Measurements from ENCODE around the gene PTGDR.
A peak's percentile ranks its signal among the peaks of the same experiment; 100 is the strongest.

The PTGDR gene

GRCh38 chr14:52312931-52313355 lies 45.4 kb downstream of the PTGDR start:
- peak overlapping the region; percentile 92 for H3K4me3 Mint-ChIP-seq
- H3K9me3 Mint-ChIP-seq, result no peaks in the 10 kb centered on the region
- H3K27me3 Mint-ChIP-seq, result peaks cover 37% of the 10 kb centered on the region
- peaks cover 85% of the 10 kb centered on the region for H3K4me1 Mint-ChIP-seq (ENCODE audit: low read depth)
- peaks cover 11% of the 10 kb centered on the region for H3K36me3 Mint-ChIP-seq (ENCODE audit: low read depth)
- peak overlapping the region; percentile 93 for H3K27ac Mint-ChIP-seq
- no peak for DNase-seq

- no peak for DNase-seq
- Mint-ChIP-seq H3K4me3 (peak overlapping the region; percentile 92), H3K9me3 (no peaks in the 10 kb centered on the region), H3K4me1 (ENCODE audit: low read depth) (peaks cover 84% of the 10 kb centered on the region), H3K27ac (peak overlapping the region; percentile 93), H3K27me3 (peaks cover 37% of the 10 kb centered on the region), H3K36me3 (ENCODE audit: low read depth) (peaks cover 13% of the 10 kb centered on the region)
Observed at GRCh38 chr14:52313462-52313861, 46.0 kb downstream of the PTGDR start.

GRCh38 chr14:52313903-52314594 lies 46.6 kb downstream of the PTGDR start, which contains the start of gene PTGER2:
Gene PTGER2, plus strand, starts transcription at chr14:52314312. Its CDS starts 237 bp downstream, at chr14:52314549.
- peaks cover 86% of the 10 kb centered on the region for H3K4me1 Mint-ChIP-seq (ENCODE audit: low read depth)
- peak within 1 kb of the TSS; percentile 93 for H3K27ac Mint-ChIP-seq
- H3K36me3 Mint-ChIP-seq (ENCODE audit: low read depth), result peaks cover 13% of the 10 kb centered on the region
- peak within 1 kb of the TSS; percentile 92 for H3K4me3 Mint-ChIP-seq
- H3K27me3 Mint-ChIP-seq, result peaks cover 37% of the 10 kb centered on the region
- no peaks in the 10 kb centered on the region for H3K9me3 Mint-ChIP-seq
- peak; percentile 83 for DNase-seq

- H3K4me3 Mint-ChIP-seq, result peak overlapping the region; percentile 92
- H3K27ac Mint-ChIP-seq, result peak overlapping the region; percentile 92
- no peaks in the 10 kb centered on the region for H3K9me3 Mint-ChIP-seq
- DNase-seq, result peak; percentile 71
- H3K36me3 Mint-ChIP-seq (ENCODE audit: low read depth), result peaks cover 18% of the 10 kb centered on the region
- H3K27me3 Mint-ChIP-seq, result peaks cover 37% of the 10 kb centered on the region
- H3K4me1 Mint-ChIP-seq (ENCODE audit: low read depth), result peaks cover 88% of the 10 kb centered on the region
Observed at GRCh38 chr14:52314595-52315354, 47.3 kb downstream of the PTGDR start.

- Mint-ChIP-seq H3K27ac (peak overlapping the region; percentile 92), H3K27me3 (peaks cover 37% of the 10 kb centered on the region), H3K4me3 (peak overlapping the region; percentile 92), H3K36me3 (ENCODE audit: low read depth) (peaks cover 24% of the 10 kb centered on the region), H3K9me3 (peaks cover 4% of the 10 kb centered on the region), H3K4me1 (ENCODE audit: low read depth) (peaks cover 90% of the 10 kb centered on the region)
- no peak for DNase-seq
Observed at GRCh38 chr14:52315355-52315718, 47.8 kb downstream of the PTGDR start.

- H3K27ac Mint-ChIP-seq, result peak overlapping the region; percentile 42
- peaks cover 74% of the 10 kb centered on the region for H3K4me1 Mint-ChIP-seq (ENCODE audit: low read depth)
- H3K4me3 Mint-ChIP-seq, result peak overlapping the region; percentile 92
- DNase-seq, result no peak
- peaks cover 51% of the 10 kb centered on the region for H3K36me3 Mint-ChIP-seq (ENCODE audit: low read depth)
- H3K9me3 Mint-ChIP-seq, result peaks cover 24% of the 10 kb centered on the region
- H3K27me3 Mint-ChIP-seq, result peaks cover 31% of the 10 kb centered on the region
Observed at GRCh38 chr14:52318062-52318461, 50.6 kb downstream of the PTGDR start.

GRCh38 chr14:52318826-52319645 lies 51.5 kb downstream of the PTGDR start:
- peaks cover 54% of the 10 kb centered on the region for H3K36me3 Mint-ChIP-seq (ENCODE audit: low read depth)

GRCh38 chr14:52319919-52320318 lies 52.4 kb downstream of the PTGDR start:
- Mint-ChIP-seq H3K4me1 (ENCODE audit: low read depth) (peaks cover 71% of the 10 kb centered on the region), H3K9me3 (peaks cover 26% of the 10 kb centered on the region), H3K27me3 (peaks cover 16% of the 10 kb centered on the region), H3K36me3 (ENCODE audit: low read depth) (peaks cover 52% of the 10 kb centered on the region), H3K27ac (no peak overlapping the region), H3K4me3 (no peak overlapping the region)
- no peak for DNase-seq

More at GRCh38 chr14:52318826-52319645, 51.5 kb downstream of the PTGDR start:
- H3K4me1 Mint-ChIP-seq (ENCODE audit: low read depth), result peaks cover 67% of the 10 kb centered on the region
- peaks cover 26% of the 10 kb centered on the region for H3K9me3 Mint-ChIP-seq
- peak overlapping the region; percentile 62 for H3K27ac Mint-ChIP-seq
- H3K27me3 Mint-ChIP-seq, result peaks cover 22% of the 10 kb centered on the region
- peak overlapping the region; percentile 53 for H3K4me3 Mint-ChIP-seq
- DNase-seq, result no peak

- peak overlapping the region; percentile 86 for H3K27ac Mint-ChIP-seq
- peaks cover 23% of the 10 kb centered on the region for H3K9me3 Mint-ChIP-seq
- DNase-seq, result no peak
- H3K4me3 Mint-ChIP-seq, result peak overlapping the region; percentile 48
- no peaks in the 10 kb centered on the region for H3K27me3 Mint-ChIP-seq
- peaks cover 68% of the 10 kb centered on the region for H3K4me1 Mint-ChIP-seq (ENCODE audit: low read depth)
- peaks cover 63% of the 10 kb centered on the region for H3K36me3 Mint-ChIP-seq (ENCODE audit: low read depth)
Observed at GRCh38 chr14:52325126-52325525, 57.6 kb downstream of the PTGDR start.

GRCh38 chr14:52325630-52326029 lies 58.1 kb downstream of the PTGDR start:
- no peak for DNase-seq
- Mint-ChIP-seq H3K36me3 (ENCODE audit: low read depth) (peaks cover 62% of the 10 kb centered on the region), H3K4me1 (ENCODE audit: low read depth) (peaks cover 68% of the 10 kb centered on the region), H3K4me3 (peak overlapping the region; percentile 15), H3K27me3 (no peaks in the 10 kb centered on the region), H3K9me3 (peaks cover 20% of the 10 kb centered on the region), H3K27ac (peak overlapping the region; percentile 86)

Measured in activated T-cell treated with anti-CD3 and anti-CD28 coated beads, Interleukin-2, amount 50 U/mL, for 24 hours (primary cell).